Stimulated activated CD8-positive, alpha-beta memory T cell treated with anti-CD3 and anti-CD28 coated beads, Interleukin-2, amount 100 ng/mL, for 1 hour (primary cell): Measurements from ENCODE around the gene WDHD1.
"Not testable (repeated sequence)": the region's sequence is repeated elsewhere in the genome, so short reads cannot be mapped to it uniquely, and the experiment has no call there.

Source experiments
- DNase-seq, 2 donors: peaks; one replicate each; pipeline ENCODE4 v3.0.0-alpha.2; 2020; ENCODE audit warnings: low read depth in 2 of 2

Gene WDHD1

GRCh38 chr14:55026793-55027561 lies at the start of gene WDHD1, which contains the start of gene SOCS4:
TSS of gene WDHD1 (minus strand) at chr14:55027099. CDS start at chr14:55026787, 312 bp downstream.
TSS of gene SOCS4 (plus strand) at chr14:55027236. CDS start at chr14:55043042, 15,806 bp downstream.
- peak; percentile 92 to 96 for DNase-seq

- no peak for DNase-seq
These were observed 48.8 kb upstream of the WDHD1 start for GRCh38 chr14:55075628-55076175.

- DNase-seq = no peak
These were observed 47.8 kb upstream of the WDHD1 start for GRCh38 chr14:55074662-55075061.

GRCh38 chr14:55073856-55074255 lies 47.0 kb upstream of the WDHD1 start:
- DNase-seq = no peak

- peak in 1 of 2 donors; percentile 6 for DNase-seq
These were observed 45.2 kb upstream of the WDHD1 start for GRCh38 chr14:55071870-55072640.

GRCh38 chr14:55070981-55071411 lies 44.1 kb upstream of the WDHD1 start:
- DNase-seq = no peak

GRCh38 chr14:55066223-55066622 lies 39.3 kb upstream of the WDHD1 start:
- DNase-seq = no peak

- no peak for DNase-seq
These were observed 38.5 kb upstream of the WDHD1 start for GRCh38 chr14:55065411-55065810.

GRCh38 chr14:55064896-55065295 lies 38.0 kb upstream of the WDHD1 start:
- DNase-seq = not testable (repeated sequence)

- no peak for DNase-seq
These were observed 35.8 kb upstream of the WDHD1 start for GRCh38 chr14:55062517-55063351.

GRCh38 chr14:55059333-55059732 lies 32.4 kb upstream of the WDHD1 start:
- no peak for DNase-seq

GRCh38 chr14:55057919-55058318 lies 31.0 kb upstream of the WDHD1 start:
- DNase-seq = no peak

GRCh38 chr14:55054098-55054497 lies 27.2 kb upstream of the WDHD1 start:
- no peak for DNase-seq

- no peak for DNase-seq
These were observed 26.6 kb upstream of the WDHD1 start for GRCh38 chr14:55053500-55053899.

GRCh38 chr14:55053018-55053417 lies 26.1 kb upstream of the WDHD1 start:
- DNase-seq = no peak

GRCh38 chr14:55052269-55052930 lies 25.5 kb upstream of the WDHD1 start:
- DNase-seq = no peak

GRCh38 chr14:55051423-55052268 lies 24.7 kb upstream of the WDHD1 start, which contains the start of gene MAPK1IP1L:
TSS of gene MAPK1IP1L (plus strand) at chr14:55051647. CDS start at chr14:55061684, 10,037 bp downstream.
- DNase-seq = peak; percentile 76 to 81

GRCh38 chr14:55051165-55051422 lies 24.2 kb upstream of the WDHD1 start:
- no peak for DNase-seq

GRCh38 chr14:55048900-55049436 lies 22.1 kb upstream of the WDHD1 start:
- DNase-seq = no peak
